Hepatocyte (in vitro differentiated cells): ENCODE data around the gene SSBP1. TPM values are rescaled to one million over a fixed set of nuclear protein-coding genes. Genes with fewer than 3 reads are reported as not detected.

Source experiments
- DNase-seq: peaks from one replicate; pipeline ENCODE4 v3.0.0-alpha.2; 2016; ENCODE audit warnings: low spot score
- H2AFZ ChIP-seq: fragments of 200-600 bp; sonication (generic); 2 replicates; pipeline ENCODE4 v1.6.0; 2016; ENCODE audit warnings: antibody characterized with exemption, mild to moderate bottlenecking
- H3K27ac ChIP-seq: fragments of 200-600 bp; sonication (generic); 2 replicates; pipeline ENCODE4 v1.5.1; 2016; ENCODE audit warnings: mild to moderate bottlenecking
- H3K27me3 ChIP-seq: fragments of 200-600 bp; sonication (generic); 2 replicates; pipeline ENCODE4 v1.6.1; 2016
- H3K36me3 ChIP-seq: fragments of 200-600 bp; sonication (generic); replicated peaks from 2 replicates; pipeline ENCODE4 v1.5.1; 2016; ENCODE audit warnings: low read depth; ENCODE audit not compliant: insufficient read depth
- H3K4me1 ChIP-seq: fragments of 200-600 bp; sonication (generic); 2 replicates; pipeline ENCODE4 v1.5.1; 2016; ENCODE audit warnings: mild to moderate bottlenecking, moderate library complexity; ENCODE audit not compliant: insufficient read depth
- H3K4me2 ChIP-seq: fragments of 200-600 bp; sonication (generic); 2 replicates; pipeline ENCODE4 v1.6.0; 2016
- H3K4me3 ChIP-seq: fragments of 200-600 bp; sonication (generic); 2 replicates; pipeline ENCODE4 v1.5.1; 2016; ENCODE audit warnings: mild to moderate bottlenecking
- H3K79me2 ChIP-seq: fragments of 200-600 bp; sonication (generic); 2 replicates; pipeline ENCODE4 v1.6.0; 2017; ENCODE audit warnings: mild to moderate bottlenecking
- H3K9me2 ChIP-seq: fragments of 200-600 bp; sonication (generic); replicated peaks from 2 replicates; pipeline ENCODE4 v1.6.0; 2017; ENCODE audit warnings: mild to moderate bottlenecking; ENCODE audit not compliant: insufficient read depth
- H3K9me3 ChIP-seq: fragments of 200-600 bp; sonication (generic); 2 replicates; pipeline ENCODE4 v1.5.1; 2016; ENCODE audit warnings: low read depth, mild to moderate bottlenecking
- H4K20me1 ChIP-seq: fragments of 200-600 bp; sonication (generic); 2 replicates; pipeline ENCODE4 v1.6.0; 2016; ENCODE audit warnings: mild to moderate bottlenecking; ENCODE audit not compliant: insufficient read depth, poor library complexity, severe bottlenecking
- EZH2 ChIP-seq: fragments of 200-600 bp; sonication (generic); IDR thresholded peaks from 2 replicates; pipeline ENCODE4 v1.6.1; 2016; ENCODE audit warnings: antibody characterized with exemption, mild to moderate bottlenecking, borderline replicate concordance
- EZH2phosphoT487 ChIP-seq: fragments of 200-600 bp; sonication (generic); IDR thresholded peaks from one replicate; pipeline ENCODE4 v1.6.1; 2018; ENCODE audit warnings: antibody characterized with exemption, mild to moderate bottlenecking, low read depth, moderate library complexity; ENCODE audit not compliant: unreplicated experiment, severe bottlenecking
- WGBS: methylation state at CpG from one replicate; pipeline ENCODE4 v1.1.6; 2016; ENCODE audit warnings: low lambda C conversion rate; ENCODE audit errors: missing lambda C conversion rate; 5-methylcytosine and 5-hydroxymethylcytosine counted together
- polyA plus RNA-seq: library from polyadenylated mRNA; unstranded; fragments of >200 nt; fragmentation: Nextera tagmentation; extraction: Ambion mirVana; gene quantifications from 2 replicates; pipeline ENCODE4 v1.2.1, GENCODE V29; 2016
- small RNA-seq: library from RNA; depleted of rRNA; stranded (forward); fragments of <200 nt; gene quantifications from one replicate; pipeline ENCODE3, GENCODE V24; 2014
- total RNA-seq: library from RNA; depleted of rRNA; stranded (reverse); fragments of >200 nt; gene quantifications from 2 replicates; pipeline ENCODE4 v1.2.3, GENCODE V29; 2014
- TF ChIP-seq, protein P1 (sequence below): fragments of 200-600 bp; sonication (generic); IDR thresholded peaks from 2 replicates; pipeline ENCODE4 v1.5.1; 2016; ENCODE audit warnings: antibody characterized with exemption, mild to moderate bottlenecking; ENCODE audit not compliant: poor library complexity

SSBP1 gene
- total and polyA plus RNA-seq, 2 experiments from 2014 or later, result 186 to 212 TPM

DNA sequence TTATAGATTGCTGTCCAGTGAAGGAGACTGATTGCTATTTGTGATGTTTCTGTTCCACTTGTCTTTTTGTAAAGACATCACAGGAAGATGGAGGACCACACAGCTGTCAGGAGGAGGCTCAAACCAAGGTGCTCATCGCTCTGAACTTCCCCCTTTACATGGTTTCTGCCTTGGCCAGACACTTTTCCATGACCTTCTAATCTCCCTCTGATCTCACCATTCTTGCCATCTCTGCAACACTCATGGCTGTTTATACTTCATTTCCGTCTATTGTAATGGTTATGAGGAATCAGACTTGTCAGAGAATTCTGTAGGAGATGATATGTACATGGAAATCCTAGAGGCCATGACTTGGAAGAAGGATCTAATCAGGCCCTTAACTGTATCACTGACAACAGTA lies 50.1 kb downstream of the SSBP1 start:
- no peaks in the 10 kb centered on the region for H4K20me1 ChIP-seq
- no peaks in the 10 kb centered on the region for H3K9me2 ChIP-seq
- H3K79me2 ChIP-seq, result no peaks in the 10 kb centered on the region
- H3K9me3 ChIP-seq, result no peaks in the 10 kb centered on the region
- no peak overlapping the region for H3K27ac ChIP-seq
- no peaks in the 10 kb centered on the region for H3K36me3 ChIP-seq
- DNase-seq, result no peak
- no peaks in the 10 kb centered on the region for H3K4me1 ChIP-seq
- no peak overlapping the region for H2AFZ ChIP-seq
- H3K27me3 ChIP-seq, result no peaks in the 10 kb centered on the region
- no peak overlapping the region for H3K4me2 ChIP-seq
- H3K4me3 ChIP-seq, result no peak overlapping the region
- TF ChIP-seq, protein P1, sequence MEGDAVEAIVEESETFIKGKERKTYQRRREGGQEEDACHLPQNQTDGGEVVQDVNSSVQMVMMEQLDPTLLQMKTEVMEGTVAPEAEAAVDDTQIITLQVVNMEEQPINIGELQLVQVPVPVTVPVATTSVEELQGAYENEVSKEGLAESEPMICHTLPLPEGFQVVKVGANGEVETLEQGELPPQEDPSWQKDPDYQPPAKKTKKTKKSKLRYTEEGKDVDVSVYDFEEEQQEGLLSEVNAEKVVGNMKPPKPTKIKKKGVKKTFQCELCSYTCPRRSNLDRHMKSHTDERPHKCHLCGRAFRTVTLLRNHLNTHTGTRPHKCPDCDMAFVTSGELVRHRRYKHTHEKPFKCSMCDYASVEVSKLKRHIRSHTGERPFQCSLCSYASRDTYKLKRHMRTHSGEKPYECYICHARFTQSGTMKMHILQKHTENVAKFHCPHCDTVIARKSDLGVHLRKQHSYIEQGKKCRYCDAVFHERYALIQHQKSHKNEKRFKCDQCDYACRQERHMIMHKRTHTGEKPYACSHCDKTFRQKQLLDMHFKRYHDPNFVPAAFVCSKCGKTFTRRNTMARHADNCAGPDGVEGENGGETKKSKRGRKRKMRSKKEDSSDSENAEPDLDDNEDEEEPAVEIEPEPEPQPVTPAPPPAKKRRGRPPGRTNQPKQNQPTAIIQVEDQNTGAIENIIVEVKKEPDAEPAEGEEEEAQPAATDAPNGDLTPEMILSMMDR, result no peak
- TF ChIP-seq EZH2 (no peak), EZH2phosphoT487 (no peak)
- 100% methylated on average over 2 of the region's 2 CpGs for WGBS

DNA sequence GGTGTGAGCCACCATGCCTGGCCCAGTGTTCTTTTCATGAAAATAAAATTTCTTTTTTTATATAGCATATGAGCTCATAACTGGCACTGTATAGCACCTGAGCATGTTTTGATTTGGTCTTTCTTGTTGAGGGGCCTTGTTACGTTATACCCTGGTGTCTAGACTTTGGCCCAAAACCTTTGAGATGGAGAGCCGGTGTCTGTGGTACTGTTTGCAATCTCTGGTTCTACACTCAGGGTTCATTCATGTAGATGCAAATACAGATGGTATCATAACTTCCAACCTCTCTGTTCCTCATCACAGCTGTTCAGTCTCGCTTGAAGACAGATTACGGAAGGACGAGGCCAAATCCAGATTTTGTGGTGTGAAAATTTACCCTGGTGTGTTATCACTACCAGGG lies 51.8 kb downstream of the SSBP1 start, which contains the start of gene TAS2R5:
Gene TAS2R5 (plus strand): TSS at position 301 of the 400 bp plus-strand sequence. CDS start 145 bp downstream, outside the sequence.
- no peaks in the 10 kb centered on the region for H3K79me2 ChIP-seq
- H3K27me3 ChIP-seq, result no peaks in the 10 kb centered on the region
- H3K4me1 ChIP-seq, result no peaks in the 10 kb centered on the region
- TF ChIP-seq EZH2, result no peak
- TF ChIP-seq EZH2phosphoT487, result no peak
- TF ChIP-seq, protein P1, result no peak
- no peaks in the 10 kb centered on the region for H3K9me3 ChIP-seq
- DNase-seq, result no peak
- no peak within 1 kb of the TSS for H3K27ac ChIP-seq
- no peak within 1 kb of the TSS for H3K4me3 ChIP-seq
- H3K36me3 ChIP-seq, result no peaks in the 10 kb centered on the region
- H4K20me1 ChIP-seq, result no peaks in the 10 kb centered on the region
- H3K4me2 ChIP-seq, result no peak within 1 kb of the TSS
- H2AFZ ChIP-seq, result no peak within 1 kb of the TSS
- no peaks in the 10 kb centered on the region for H3K9me2 ChIP-seq
- 84% methylated on average over 5 of the region's 5 CpGs for WGBS

DNA sequence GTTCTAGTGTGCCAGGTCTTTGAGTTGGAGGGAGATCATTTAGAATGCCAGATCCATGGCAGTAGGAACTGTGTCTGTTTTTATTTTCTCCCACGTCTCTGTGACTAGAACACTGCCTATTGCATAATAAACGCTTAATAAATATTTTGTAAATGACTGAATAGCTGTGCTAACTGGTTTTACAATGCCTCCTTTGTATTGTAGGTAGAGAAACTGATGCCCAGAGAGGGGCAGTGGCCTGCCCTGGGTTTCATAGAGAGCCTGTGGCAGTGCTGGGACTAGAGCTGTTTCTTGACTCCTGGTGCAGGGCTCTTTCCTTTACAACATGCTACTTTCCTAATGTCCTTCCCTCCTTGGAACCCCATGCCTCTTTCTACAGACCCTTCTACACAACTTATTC lies 54.4 kb downstream of the SSBP1 start:
- TF ChIP-seq, protein P1, result no peak
- TF ChIP-seq EZH2, result no peak
- TF ChIP-seq EZH2phosphoT487, result no peak
- Histone ChIP-seq H3K79me2 (no peaks in the 10 kb centered on the region), H3K27ac (no peak overlapping the region), H2AFZ (no peak overlapping the region), H3K4me3 (no peak overlapping the region), H4K20me1 (no peaks in the 10 kb centered on the region), H3K9me3 (no peaks in the 10 kb centered on the region), H3K4me1 (no peaks in the 10 kb centered on the region), H3K4me2 (no peak overlapping the region), H3K9me2 (no peaks in the 10 kb centered on the region), H3K27me3 (no peaks in the 10 kb centered on the region), H3K36me3 (no peaks in the 10 kb centered on the region)
- WGBS, result 92% methylated on average over 2 of the region's 2 CpGs
- DNase-seq, result no peak

Small RNA genes lying within 50 kb of the gene (small RNA-seq; reads per million reads assigned to genes)
- gene RNU1-82P, result not detected

Other genes with a start within 250 kb of the SSBP1 start
- 21.2 and 27.1 TPM in 2 replicates for gene AGK, start 186.9 kb upstream of the SSBP1 start, total RNA-seq
- 15.8 and 16.7 TPM in 2 replicates for gene AGK, start 186.9 kb upstream of the SSBP1 start, polyA plus RNA-seq
- gene DENND11, start 36.2 kb upstream of the SSBP1 start, total RNA-seq, result 29.1 and 29.5 TPM in 2 replicates
- gene DENND11, start 36.2 kb upstream of the SSBP1 start, polyA plus RNA-seq, result 4.0 and 5.6 TPM in 2 replicates
- 3.6 and 3.7 TPM in 2 replicates for gene WEE2, start 30.0 kb upstream of the SSBP1 start, total RNA-seq
- gene WEE2, start 30.0 kb upstream of the SSBP1 start, polyA plus RNA-seq, result 0.60 and 0.89 TPM in 2 replicates
- gene TAS2R3, start 25.7 kb downstream of the SSBP1 start, total RNA-seq, result 0.87 and 1.3 TPM in 2 replicates
- not detected in 2 replicates for gene TAS2R3, start 25.7 kb downstream of the SSBP1 start, polyA plus RNA-seq
- 1.9 and 2.6 TPM in 2 replicates for gene TAS2R4, start 38.3 kb downstream of the SSBP1 start, total RNA-seq
- not detected in 2 replicates for gene TAS2R4, start 38.3 kb downstream of the SSBP1 start, polyA plus RNA-seq
- 4.4 and 5.1 TPM in 2 replicates for gene TAS2R5, start 51.9 kb downstream of the SSBP1 start, total RNA-seq
- gene TAS2R5, start 51.9 kb downstream of the SSBP1 start, polyA plus RNA-seq, result 1.5 and 1.6 TPM in 2 replicates
- gene PRSS37, start 103.1 kb downstream of the SSBP1 start, total RNA-seq, result not detected in 2 replicates
- 0.13 TPM in 1 of 2 replicates, not detected in the other for gene PRSS37, start 103.1 kb downstream of the SSBP1 start, polyA plus RNA-seq
- gene OR9A4, start 178.0 kb downstream of the SSBP1 start, total RNA-seq, result not detected in 2 replicates
- not detected in 2 replicates for gene OR9A4, start 178.0 kb downstream of the SSBP1 start, polyA plus RNA-seq
- not detected in 2 replicates for gene CLEC5A, start 208.6 kb downstream of the SSBP1 start, total RNA-seq
- gene CLEC5A, start 208.6 kb downstream of the SSBP1 start, polyA plus RNA-seq, result not detected in 2 replicates
- gene TAS2R38, start 235.4 kb downstream of the SSBP1 start, total RNA-seq, result not detected in 2 replicates
- gene TAS2R38, start 235.4 kb downstream of the SSBP1 start, polyA plus RNA-seq, result not detected in 2 replicates